Measurements from ENCODE around the gene ME1. TPM values are rescaled to one million over a fixed set of nuclear protein-coding genes. Genes with fewer than 3 reads are reported as not detected.

Gene ME1
- total RNA-seq, 1 experiment from 2014 or later, result 40.5 TPM

DNA sequence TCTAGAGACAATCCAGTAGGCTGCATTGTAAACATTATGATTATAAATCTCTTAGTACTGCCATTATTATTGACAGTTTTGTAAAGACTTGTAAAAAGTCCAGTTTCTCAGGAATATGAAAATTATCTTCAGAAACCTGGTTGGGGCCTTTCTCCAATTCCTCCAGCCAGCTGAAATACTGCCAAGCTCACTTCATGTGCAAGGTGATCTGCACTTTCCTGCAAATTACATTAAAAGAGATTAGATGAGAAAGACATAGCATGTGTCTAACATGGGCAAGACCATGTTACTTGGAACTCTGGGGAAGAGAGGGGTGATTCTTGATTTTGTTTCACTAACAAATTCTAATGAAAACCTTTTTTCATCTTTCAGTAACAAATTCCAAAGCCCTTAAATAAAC, 261.7 kb downstream of the ME1 start (continued):
- TF ChIP-seq, protein P1, sequence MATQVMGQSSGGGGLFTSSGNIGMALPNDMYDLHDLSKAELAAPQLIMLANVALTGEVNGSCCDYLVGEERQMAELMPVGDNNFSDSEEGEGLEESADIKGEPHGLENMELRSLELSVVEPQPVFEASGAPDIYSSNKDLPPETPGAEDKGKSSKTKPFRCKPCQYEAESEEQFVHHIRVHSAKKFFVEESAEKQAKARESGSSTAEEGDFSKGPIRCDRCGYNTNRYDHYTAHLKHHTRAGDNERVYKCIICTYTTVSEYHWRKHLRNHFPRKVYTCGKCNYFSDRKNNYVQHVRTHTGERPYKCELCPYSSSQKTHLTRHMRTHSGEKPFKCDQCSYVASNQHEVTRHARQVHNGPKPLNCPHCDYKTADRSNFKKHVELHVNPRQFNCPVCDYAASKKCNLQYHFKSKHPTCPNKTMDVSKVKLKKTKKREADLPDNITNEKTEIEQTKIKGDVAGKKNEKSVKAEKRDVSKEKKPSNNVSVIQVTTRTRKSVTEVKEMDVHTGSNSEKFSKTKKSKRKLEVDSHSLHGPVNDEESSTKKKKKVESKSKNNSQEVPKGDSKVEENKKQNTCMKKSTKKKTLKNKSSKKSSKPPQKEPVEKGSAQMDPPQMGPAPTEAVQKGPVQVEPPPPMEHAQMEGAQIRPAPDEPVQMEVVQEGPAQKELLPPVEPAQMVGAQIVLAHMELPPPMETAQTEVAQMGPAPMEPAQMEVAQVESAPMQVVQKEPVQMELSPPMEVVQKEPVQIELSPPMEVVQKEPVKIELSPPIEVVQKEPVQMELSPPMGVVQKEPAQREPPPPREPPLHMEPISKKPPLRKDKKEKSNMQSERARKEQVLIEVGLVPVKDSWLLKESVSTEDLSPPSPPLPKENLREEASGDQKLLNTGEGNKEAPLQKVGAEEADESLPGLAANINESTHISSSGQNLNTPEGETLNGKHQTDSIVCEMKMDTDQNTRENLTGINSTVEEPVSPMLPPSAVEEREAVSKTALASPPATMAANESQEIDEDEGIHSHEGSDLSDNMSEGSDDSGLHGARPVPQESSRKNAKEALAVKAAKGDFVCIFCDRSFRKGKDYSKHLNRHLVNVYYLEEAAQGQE (IDR thresholded peaks at IDR 0.05; ENCODE audit: low read depth), result no peak
- TF ChIP-seq RAD21 (IDR thresholded peaks at IDR 0.05; ENCODE audit: low read depth), result no peak
- TF ChIP-seq POLR2A (IDR thresholded peaks at IDR 0.05; ENCODE audit: borderline replicate concordance, extremely low read depth, insufficient read depth, insufficient read length), result no peak
- TF ChIP-seq POLR2AphosphoS5 (IDR thresholded peaks at IDR 0.05; ENCODE audit: low read depth, low read length), result no peak
- TF ChIP-seq ELF1 (IDR thresholded peaks at IDR 0.05; ENCODE audit: borderline replicate concordance, low read depth), result no peak
- TF ChIP-seq SRF (IDR thresholded peaks at IDR 0.05; ENCODE audit: low read depth), result no peak
- TF ChIP-seq EZH2 (IDR thresholded peaks at IDR 0.05), result no peak

DNA sequence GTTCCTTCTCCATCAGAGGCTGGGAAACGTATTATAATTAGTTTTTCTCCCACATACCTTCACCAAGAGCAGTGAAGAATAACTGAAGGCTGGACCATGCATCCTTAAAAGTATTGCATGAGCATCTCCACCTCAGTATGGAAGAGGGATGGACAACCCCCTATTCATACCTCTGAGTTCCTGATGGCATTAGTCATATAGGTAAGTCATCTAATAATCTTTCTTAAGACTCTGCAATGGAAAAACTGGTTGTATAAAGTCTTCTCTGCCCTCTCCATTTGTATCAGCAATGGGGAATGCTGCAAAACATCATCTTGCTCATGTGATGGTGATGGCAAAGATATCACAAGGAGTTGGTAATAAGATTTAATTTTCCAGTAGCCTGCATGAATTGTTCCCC, 262.3 kb downstream of the ME1 start:
- ChIA-PET RAD21 (ENCODE audit: low non-redundant PET in 1 of 2, low total read pairs in 2 of 2, uncharacterized antibody in 2 of 2, unreplicated experiment in 2 of 2) (no interaction called here), CTCF (no interaction called here), POLR2A (no interaction called here)
- H4K20me1 ChIP-seq (ENCODE audit: insufficient read depth), result no peaks in the 10 kb centered on the region
- ATAC-seq (no peak), DNase-seq (ENCODE audit: low read depth, low spot score) (no peak)
- H3K9me3 ChIP-seq (ENCODE audit: control insufficient read depth in 1 of 2, insufficient read depth in 1 of 2, low read depth in 1 of 2, low read length in 2 of 2), result no peaks in the 10 kb centered on the region
- no peak overlapping the region for H3K27ac ChIP-seq (ENCODE audit: low read depth, low read length)
- H3K4me3 ChIP-seq (replicated peaks in 1 of 2; ENCODE audit: low read depth in 1 of 2, low read length in 2 of 2), result no peak overlapping the region
- H3K27me3 ChIP-seq (ENCODE audit: insufficient read depth, low read length), result no peaks in the 10 kb centered on the region
- H2AFZ ChIP-seq (ENCODE audit: low read depth, low read length, poor library complexity, severe bottlenecking), result no peak overlapping the region
- TF ChIP-seq RAD21 (IDR thresholded peaks at IDR 0.05; ENCODE audit: low read depth) (no peak), EZH2phosphoT487 (IDR thresholded peaks at IDR 0.05; ENCODE audit: borderline replicate concordance) (no peak)
- H3K4me2 ChIP-seq (ENCODE audit: low read length), result no peak overlapping the region
- no peaks in the 10 kb centered on the region for H3K79me2 ChIP-seq (ENCODE audit: insufficient read depth, low read length)
- intact Hi-C loops (cut with micrococcal nuclease), result no loop called here
- no TSS peak for BruUV-seq (replicated peaks)
- no peak overlapping the region for H3K9ac ChIP-seq (ENCODE audit: low read length)
- no peaks in the 10 kb centered on the region for H3K4me1 ChIP-seq (ENCODE audit: control insufficient read depth in 1 of 2, insufficient read depth in 2 of 2, low read length in 2 of 2)
- H3K36me3 ChIP-seq (ENCODE audit: control insufficient read depth in 1 of 2, insufficient read depth in 2 of 2, low read length in 2 of 2), result peaks cover 36 to 51% of the 10 kb centered on the region in 2 experiments
- H3K9me2 ChIP-seq (ENCODE audit: insufficient read depth), result no peaks in the 10 kb centered on the region
